VCaP (cell line): Measurements from ENCODE around the gene ANP32D.
A peak's percentile ranks its signal among the peaks of the same experiment; 100 is the strongest.
"Not testable (repeated sequence)": the region's sequence is repeated elsewhere in the genome, so short reads cannot be mapped to it uniquely, and the experiment has no call there.

Experiments used
- H3K27ac ChIP-seq: fragments of 450-650 bp; 2 replicates; pipeline ENCODE4 v1.5.1; 2017
- TF ChIP-seq, protein P1 (sequence below): fragments of 450-650 bp; conservative IDR thresholded peaks from 2 replicates; pipeline ENCODE4 v1.5.1; 2017; ENCODE audit warnings: mild to moderate bottlenecking, moderate library complexity

Gene ANP32D

DNA sequence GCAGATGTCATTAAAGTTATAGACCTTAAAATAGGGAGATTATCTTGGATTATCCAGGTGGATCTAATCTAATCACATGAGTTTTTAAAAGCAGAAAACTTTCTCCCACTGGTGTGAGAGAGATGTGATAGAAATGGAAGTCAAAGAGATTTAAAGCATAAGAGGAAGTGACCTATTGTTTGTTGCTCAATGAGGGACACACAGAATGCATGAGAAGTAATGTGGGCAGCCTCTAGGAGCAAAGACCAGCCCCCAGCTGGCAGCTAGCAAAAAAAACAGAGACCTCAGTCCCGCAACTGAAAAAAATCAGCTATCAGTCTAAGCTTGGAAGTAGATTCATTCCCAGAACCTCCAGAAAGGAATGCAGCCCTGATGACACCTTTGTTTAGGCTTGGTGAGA, 24.6 kb upstream of the ANP32D start:
- no peak overlapping the region for H3K27ac ChIP-seq
- TF ChIP-seq, protein P1, sequence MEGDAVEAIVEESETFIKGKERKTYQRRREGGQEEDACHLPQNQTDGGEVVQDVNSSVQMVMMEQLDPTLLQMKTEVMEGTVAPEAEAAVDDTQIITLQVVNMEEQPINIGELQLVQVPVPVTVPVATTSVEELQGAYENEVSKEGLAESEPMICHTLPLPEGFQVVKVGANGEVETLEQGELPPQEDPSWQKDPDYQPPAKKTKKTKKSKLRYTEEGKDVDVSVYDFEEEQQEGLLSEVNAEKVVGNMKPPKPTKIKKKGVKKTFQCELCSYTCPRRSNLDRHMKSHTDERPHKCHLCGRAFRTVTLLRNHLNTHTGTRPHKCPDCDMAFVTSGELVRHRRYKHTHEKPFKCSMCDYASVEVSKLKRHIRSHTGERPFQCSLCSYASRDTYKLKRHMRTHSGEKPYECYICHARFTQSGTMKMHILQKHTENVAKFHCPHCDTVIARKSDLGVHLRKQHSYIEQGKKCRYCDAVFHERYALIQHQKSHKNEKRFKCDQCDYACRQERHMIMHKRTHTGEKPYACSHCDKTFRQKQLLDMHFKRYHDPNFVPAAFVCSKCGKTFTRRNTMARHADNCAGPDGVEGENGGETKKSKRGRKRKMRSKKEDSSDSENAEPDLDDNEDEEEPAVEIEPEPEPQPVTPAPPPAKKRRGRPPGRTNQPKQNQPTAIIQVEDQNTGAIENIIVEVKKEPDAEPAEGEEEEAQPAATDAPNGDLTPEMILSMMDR = no peak

DNA sequence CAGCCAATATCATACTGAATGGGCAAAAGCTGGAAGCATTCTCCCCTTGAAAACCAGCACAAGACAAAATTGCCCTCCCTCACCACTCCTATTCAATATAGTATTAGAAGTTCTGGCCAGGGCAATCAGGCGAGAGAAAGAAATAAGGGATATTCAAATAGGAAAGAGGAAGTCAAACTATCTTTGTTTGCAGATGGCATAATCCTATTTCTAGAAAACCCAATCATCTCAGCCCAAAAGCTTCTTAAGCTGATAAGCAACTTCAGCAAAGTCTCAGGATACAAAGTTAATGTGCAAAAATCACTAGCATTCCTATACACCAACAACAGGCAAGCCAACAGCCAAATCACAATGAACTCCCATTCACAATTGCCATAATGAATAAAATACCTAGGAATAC, 21.0 kb upstream of the ANP32D start:
- H3K27ac ChIP-seq = no peak overlapping the region
- TF ChIP-seq, protein P1 = no peak

DNA sequence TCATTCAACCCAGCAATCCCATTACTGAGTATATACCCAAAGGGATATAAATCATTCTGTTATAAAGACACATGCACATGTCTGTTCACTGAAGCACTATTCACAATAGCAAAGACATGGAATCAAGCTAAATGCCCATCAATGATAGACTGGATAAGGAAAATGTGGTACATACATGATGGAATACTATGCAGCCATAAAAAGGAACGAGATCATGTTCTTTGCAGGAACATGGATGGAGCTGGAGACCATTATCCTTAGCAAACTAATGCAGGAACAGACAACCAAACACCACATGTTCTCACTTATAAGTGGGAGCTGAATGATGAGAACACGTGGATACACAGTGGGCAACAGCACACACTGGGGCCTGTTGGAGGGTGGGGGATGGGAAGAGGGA, 19.4 kb upstream of the ANP32D start:
- not testable (repeated sequence) for H3K27ac ChIP-seq

DNA sequence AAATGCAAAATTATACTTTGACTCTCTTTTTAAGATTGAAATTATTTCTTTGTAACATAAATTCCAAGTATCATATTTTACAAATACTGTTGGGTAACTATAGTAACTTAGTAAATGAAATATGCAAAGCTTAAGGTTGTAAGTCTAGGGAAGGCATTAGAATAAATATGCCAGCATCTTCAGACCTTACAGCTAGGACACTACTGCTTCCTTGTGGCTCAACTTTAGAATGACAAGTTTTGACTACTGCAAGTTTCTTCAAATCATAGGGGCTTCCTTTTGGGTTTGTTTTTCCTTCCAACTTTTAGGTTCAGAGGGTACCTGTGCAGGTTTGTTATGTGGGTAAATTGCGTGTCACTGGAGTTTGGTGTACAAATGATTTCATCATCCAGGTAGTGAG, 17.7 kb upstream of the ANP32D start:
- TF ChIP-seq, protein P1 = peak; percentile 83

DNA sequence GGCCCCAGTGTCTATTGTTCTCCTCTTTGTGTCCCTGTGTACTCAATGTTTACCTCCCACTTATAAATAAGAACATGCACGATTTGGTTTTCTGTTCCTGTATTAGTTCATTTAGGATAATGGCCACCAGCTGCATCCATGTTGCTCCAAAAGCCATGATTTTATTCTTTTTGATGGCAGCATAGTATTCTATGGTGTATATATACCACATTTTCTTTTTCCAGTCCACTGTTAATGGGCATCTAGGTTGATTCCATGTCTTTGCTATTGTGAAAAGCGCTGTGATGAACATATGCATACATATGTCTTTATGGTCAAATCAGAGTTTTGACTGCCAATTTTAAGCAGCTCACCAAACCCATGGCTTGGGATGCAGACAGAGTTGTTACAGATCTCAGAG, 17.2 kb upstream of the ANP32D start:
- no peak overlapping the region for H3K27ac ChIP-seq
- TF ChIP-seq, protein P1 = no peak

More for the DNA sequence above, 17.7 kb upstream of the ANP32D start:
- no peak overlapping the region for H3K27ac ChIP-seq

DNA sequence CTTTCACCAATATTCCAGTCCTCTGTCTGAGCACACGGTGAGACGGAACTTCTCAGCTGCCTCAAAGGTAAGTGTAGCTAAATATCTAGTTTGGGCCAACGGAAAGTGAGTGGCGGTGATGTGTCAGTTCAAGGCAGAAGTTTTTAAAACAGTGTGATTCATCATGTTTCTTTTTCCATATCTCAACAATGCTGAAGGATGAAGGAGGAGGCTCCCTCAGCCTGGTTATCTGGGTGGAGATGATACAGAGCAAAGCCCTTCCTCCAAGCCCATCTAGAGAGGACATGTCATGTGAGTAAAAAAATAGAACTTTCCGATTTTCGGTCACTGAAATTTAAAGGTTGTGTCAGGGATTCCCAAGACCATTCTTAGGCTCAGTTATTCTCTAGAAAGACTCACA, 13.1 kb upstream of the ANP32D start:
- TF ChIP-seq, protein P1 = no peak

GRCh38 chr12:48469027-48469426, 3.3 kb upstream of the ANP32D start:
- not testable (repeated sequence) for H3K27ac ChIP-seq

More for the DNA sequence above, 13.1 kb upstream of the ANP32D start:
- no peak overlapping the region for H3K27ac ChIP-seq

DNA sequence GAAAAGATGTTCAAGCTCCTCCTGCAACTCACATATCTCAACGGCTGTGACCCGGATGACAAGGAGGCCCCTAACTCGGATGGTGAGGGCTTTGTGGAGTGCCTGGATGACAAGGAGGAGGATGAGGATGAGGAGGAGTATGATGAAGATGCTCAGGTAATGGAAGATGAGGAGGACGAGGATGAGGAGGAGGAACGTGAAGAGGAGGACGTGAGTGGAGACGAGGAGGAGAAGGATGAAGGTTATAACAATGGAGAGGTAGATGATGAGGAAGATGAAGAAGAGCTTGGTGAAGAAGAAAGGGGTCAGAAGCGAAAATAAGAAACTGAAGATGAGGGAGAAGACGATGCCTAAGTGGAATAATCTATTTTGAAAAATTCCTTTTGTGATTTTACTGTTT, 702 bp downstream of the ANP32D start:
- TF ChIP-seq, protein P1 = no peak
- no peak overlapping the region for H3K27ac ChIP-seq

- not testable (repeated sequence) for H3K27ac ChIP-seq
Measured at GRCh38 chr12:48474497-48474896, 2.1 kb downstream of the ANP32D start.

DNA sequence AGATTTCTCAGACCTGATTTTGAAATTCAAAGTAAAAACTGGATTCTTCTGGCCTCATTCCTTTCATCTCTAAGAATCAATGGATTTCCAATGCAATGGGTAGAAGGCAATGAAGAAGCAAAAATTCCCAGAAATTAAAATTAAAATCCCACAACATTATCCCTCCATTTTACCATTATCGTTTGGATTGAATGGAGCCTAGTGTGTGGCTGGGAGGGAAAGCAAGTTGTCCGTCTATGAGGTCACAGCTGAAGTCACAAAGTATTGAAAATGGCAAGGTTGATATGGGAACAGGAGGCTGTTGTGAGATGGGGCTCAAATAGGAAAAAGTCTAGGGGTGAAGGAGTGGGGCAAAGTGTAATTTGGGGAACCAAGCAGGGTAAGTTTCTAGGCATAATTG, 9.8 kb downstream of the ANP32D start, which contains the start of gene C12orf54:
Gene C12orf54 (plus strand): TSS at position 301 of the 400 bp plus-strand sequence. CDS start 799 bp downstream, outside the sequence.
- TF ChIP-seq, protein P1 = no peak
- no peak within 1 kb of the TSS for H3K27ac ChIP-seq
